BLaER1 treated with 17β-estradiol and CSF1 and Interleukin-3, amounts not matched to agents 10 nM and 100 nM (cell line): Measurements from ENCODE around the gene GRID2IP.
"Not testable (repeated sequence)": the region's sequence is repeated elsewhere in the genome, so short reads cannot be mapped to it uniquely, and the experiment has no call there.

Experiments
- H3K27ac ChIP-seq, 11 experiments: shearing (Covaris generic); formaldehyde crosslinking; 2 replicates each; pipeline ENCODE4 v1.8.1; 2022
- H3K27me3 ChIP-seq, 11 experiments: shearing (Covaris generic); formaldehyde crosslinking; 2 replicates each; pipeline ENCODE4 v1.8.1; 2022
- H3K36me3 ChIP-seq, 11 experiments: shearing (Covaris generic); formaldehyde crosslinking; 2 replicates each; pipeline ENCODE4 v1.8.1; 2022
- H3K4me1 ChIP-seq, 10 experiments: shearing (Covaris generic); formaldehyde crosslinking; 2 replicates each; pipeline ENCODE4 v1.8.1; 2022
- H3K4me2 ChIP-seq, 11 experiments: shearing (Covaris generic); formaldehyde crosslinking; 2 replicates each; pipeline ENCODE4 v1.8.1; 2022
- H3K4me3 ChIP-seq, 10 experiments: shearing (Covaris generic); formaldehyde crosslinking; 2 replicates each; pipeline ENCODE4 v1.8.1; 2022
- H3K9ac ChIP-seq, 11 experiments: shearing (Covaris generic); formaldehyde crosslinking; 2 replicates each; pipeline ENCODE4 v1.8.1; 2022
- H3K9me3 ChIP-seq, 11 experiments: shearing (Covaris generic); formaldehyde crosslinking; replicated peaks in 1 of 11; 2 replicates each; pipeline ENCODE4 v1.8.1; 2022
- H4K20me1 ChIP-seq, 11 experiments: shearing (Covaris generic); formaldehyde crosslinking; 2 replicates each; pipeline ENCODE4 v1.8.1; 2022
- Cebpa-rat ChIP-seq, 11 experiments: shearing (Covaris generic); IDR thresholded peaks; 2 replicates each; pipeline ENCODE4 v1.8.1; 2022

The GRID2IP gene

GRCh38 chr7:6579446-6579845 lies 28.2 kb upstream of the GRID2IP start:
- H3K27me3 ChIP-seq = no peaks in the 10 kb centered on the region
- H3K4me1 ChIP-seq = peaks cover 63 to 80% (median 76%) of the 10 kb centered on the region in 10 experiments
- no peak overlapping the region for H3K4me3 ChIP-seq
- peaks cover 0 to 13% (median 7%) of the 10 kb centered on the region in 11 experiments; a peak in 13 of 22 replicates for H3K9me3 ChIP-seq
- TF ChIP-seq Cebpa-rat (IDR thresholded peaks at IDR 0.05) = no peak
- peak overlapping the region in 4 of 11 experiments; percentile 18 to 42 (median 25); a peak in 5 of 22 replicates for H3K9ac ChIP-seq
- peak overlapping the region in 9 of 11 experiments; percentile 84 to 97 (median 86); a peak in 18 of 22 replicates for H3K4me2 ChIP-seq
- no peaks in the 10 kb centered on the region; a peak in 1 of 22 replicates for H4K20me1 ChIP-seq
- peak overlapping the region in 6 of 11 experiments; percentile 36 to 97 (median 68); a peak in 9 of 22 replicates for H3K27ac ChIP-seq
- peaks cover 13 to 22% (median 21%) of the 10 kb centered on the region in 11 experiments for H3K36me3 ChIP-seq

GRCh38 chr7:6578114-6579084 lies 27.1 kb upstream of the GRID2IP start:
- no peaks in the 10 kb centered on the region; a peak in 1 of 22 replicates for H4K20me1 ChIP-seq
- peak overlapping the region; percentile 56 to 79 (median 67) for H3K4me3 ChIP-seq
- H3K9me3 ChIP-seq = peaks cover 0 to 11% (median 7%) of the 10 kb centered on the region in 11 experiments; a peak in 13 of 22 replicates
- peak overlapping the region; percentile 84 to 95 (median 89); a peak in 18 of 22 replicates for H3K9ac ChIP-seq
- H3K4me2 ChIP-seq = peak overlapping the region; percentile 69 to 92 (median 85)
- H3K27me3 ChIP-seq = no peaks in the 10 kb centered on the region
- peak overlapping the region; percentile 88 to 97 (median 92); a peak in 21 of 22 replicates for H3K27ac ChIP-seq
- peaks cover 4 to 15% (median 11%) of the 10 kb centered on the region in 11 experiments; a peak in 21 of 22 replicates for H3K36me3 ChIP-seq
- TF ChIP-seq Cebpa-rat (IDR thresholded peaks at IDR 0.05) = no peak
- peaks cover 67 to 89% (median 86%) of the 10 kb centered on the region in 10 experiments for H3K4me1 ChIP-seq

DNA sequence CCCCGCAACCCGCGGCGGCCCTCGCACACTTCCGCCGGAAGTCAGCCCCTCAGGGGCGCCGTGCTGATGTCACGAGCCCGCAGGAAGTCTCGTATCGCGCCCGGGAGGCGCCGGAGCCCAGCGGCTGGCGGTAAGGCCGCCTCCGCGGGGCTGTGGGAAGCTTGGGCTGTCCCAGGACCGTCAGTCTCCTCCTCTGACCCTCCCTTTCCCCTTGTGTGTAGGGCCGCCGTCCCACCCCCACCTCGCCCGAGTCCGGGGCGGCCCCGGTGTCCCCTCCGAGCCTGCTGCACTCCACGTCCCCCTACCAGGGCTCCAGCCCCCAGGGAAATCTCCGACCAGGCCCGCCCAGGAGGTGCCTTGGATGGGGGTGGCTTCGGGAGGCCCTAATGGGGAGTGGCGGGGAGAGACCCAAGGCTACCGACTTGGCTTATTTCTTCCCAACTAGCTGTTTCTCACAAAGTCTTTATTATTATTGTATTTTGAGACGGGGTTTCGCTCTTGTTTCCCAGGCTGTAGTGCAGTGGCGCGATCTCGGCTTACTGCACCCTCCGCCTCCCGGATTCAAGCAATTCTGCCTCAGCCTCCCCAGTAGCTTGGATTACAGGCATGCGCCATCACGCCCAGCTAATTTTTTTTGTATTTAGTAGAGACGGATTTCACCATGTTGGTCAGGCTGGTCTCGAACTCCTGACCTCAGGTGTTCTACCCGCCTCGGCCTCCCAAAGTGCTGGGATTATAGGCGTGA lies 26.3 kb upstream of the GRID2IP start, which contains the start of gene ZDHHC4:
ZDHHC4 (plus strand) TSS at position 86 of the 745 bp plus-strand sequence. CDS start 3,108 bp downstream, outside the sequence.
- H3K9ac ChIP-seq = peak within 1 kb of the TSS; percentile 84 to 95 (median 89)
- H4K20me1 ChIP-seq = no peaks in the 10 kb centered on the region; a peak in 1 of 22 replicates
- peak within 1 kb of the TSS; percentile 88 to 97 (median 92) for H3K27ac ChIP-seq
- peaks cover 0 to 6% (median 2%) of the 10 kb centered on the region in 11 experiments; a peak in 14 of 22 replicates for H3K36me3 ChIP-seq
- peaks cover 0 to 3% (median 2%) of the 10 kb centered on the region in 11 experiments; a peak in 12 of 22 replicates for H3K9me3 ChIP-seq
- peaks cover 67 to 94% (median 92%) of the 10 kb centered on the region in 10 experiments for H3K4me1 ChIP-seq
- no peak for TF ChIP-seq Cebpa-rat (IDR thresholded peaks at IDR 0.05)
- H3K4me2 ChIP-seq = peak within 1 kb of the TSS; percentile 69 to 92 (median 85)
- H3K4me3 ChIP-seq = peak within 1 kb of the TSS; percentile 56 to 79 (median 67)
- H3K27me3 ChIP-seq = no peaks in the 10 kb centered on the region

DNA sequence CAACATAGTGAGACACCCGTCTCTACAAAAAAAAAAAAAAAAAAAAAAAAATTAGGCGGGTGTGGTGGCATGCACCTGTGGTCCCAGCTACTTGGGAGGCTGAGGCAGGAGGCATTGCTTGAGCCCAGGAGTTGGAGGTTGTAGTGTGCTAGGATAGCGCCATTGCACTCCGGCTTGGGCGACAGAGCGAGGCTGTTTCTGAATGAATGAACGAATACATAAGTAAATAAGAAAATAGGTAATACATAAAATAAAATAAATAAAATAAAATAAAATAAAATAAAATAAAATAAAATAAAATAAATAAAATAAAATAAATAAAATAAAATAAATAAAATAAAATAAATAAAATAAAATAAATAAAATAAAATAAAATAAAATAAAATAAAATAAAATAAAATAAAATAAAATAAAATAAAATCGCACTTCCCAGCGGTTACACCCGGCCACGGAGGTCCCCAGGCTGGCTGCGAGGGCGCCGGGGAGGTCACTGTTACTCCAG lies 25.7 kb upstream of the GRID2IP start:
- H3K9me3 ChIP-seq, H3K36me3 ChIP-seq, H3K27me3 ChIP-seq, H4K20me1 ChIP-seq: not testable (repeated sequence)
- Histone ChIP-seq H3K9ac (peak overlapping the region; percentile 84 to 95 (median 89)), H3K4me2 (peak overlapping the region; percentile 69 to 92 (median 85)), H3K4me3 (peak overlapping the region; percentile 56 to 79 (median 67)), H3K27ac (peak overlapping the region; percentile 88 to 97 (median 92)), H3K4me1 (peaks cover 65 to 94% (median 92%) of the 10 kb centered on the region in 10 experiments)

GRCh38 chr7:6576024-6576866 lies 25.0 kb upstream of the GRID2IP start:
- peak overlapping the region in 9 of 10 experiments; percentile 56 to 79 (median 67); a peak in 15 of 20 replicates for H3K4me3 ChIP-seq
- TF ChIP-seq Cebpa-rat (IDR thresholded peaks at IDR 0.05) = no peak
- H3K9ac ChIP-seq = peak overlapping the region in 9 of 11 experiments; percentile 21 to 95 (median 90); a peak in 13 of 22 replicates
- H3K4me2 ChIP-seq = peak overlapping the region; percentile 54 to 92 (median 85)
- no peaks in the 10 kb centered on the region for H3K27me3 ChIP-seq
- no peaks in the 10 kb centered on the region for H3K9me3 ChIP-seq
- no peaks in the 10 kb centered on the region; a peak in 1 of 22 replicates for H4K20me1 ChIP-seq
- H3K27ac ChIP-seq = peak overlapping the region in 10 of 11 experiments; percentile 36 to 97 (median 92); a peak in 20 of 22 replicates
- 0 out of 22 replicates have a peak, but pooled peaks cover 0 to 4% (median 0%) of the 10 kb centered on the region in 11 experiments for H3K36me3 ChIP-seq
- peaks cover 58 to 94% (median 92%) of the 10 kb centered on the region in 10 experiments for H3K4me1 ChIP-seq

DNA sequence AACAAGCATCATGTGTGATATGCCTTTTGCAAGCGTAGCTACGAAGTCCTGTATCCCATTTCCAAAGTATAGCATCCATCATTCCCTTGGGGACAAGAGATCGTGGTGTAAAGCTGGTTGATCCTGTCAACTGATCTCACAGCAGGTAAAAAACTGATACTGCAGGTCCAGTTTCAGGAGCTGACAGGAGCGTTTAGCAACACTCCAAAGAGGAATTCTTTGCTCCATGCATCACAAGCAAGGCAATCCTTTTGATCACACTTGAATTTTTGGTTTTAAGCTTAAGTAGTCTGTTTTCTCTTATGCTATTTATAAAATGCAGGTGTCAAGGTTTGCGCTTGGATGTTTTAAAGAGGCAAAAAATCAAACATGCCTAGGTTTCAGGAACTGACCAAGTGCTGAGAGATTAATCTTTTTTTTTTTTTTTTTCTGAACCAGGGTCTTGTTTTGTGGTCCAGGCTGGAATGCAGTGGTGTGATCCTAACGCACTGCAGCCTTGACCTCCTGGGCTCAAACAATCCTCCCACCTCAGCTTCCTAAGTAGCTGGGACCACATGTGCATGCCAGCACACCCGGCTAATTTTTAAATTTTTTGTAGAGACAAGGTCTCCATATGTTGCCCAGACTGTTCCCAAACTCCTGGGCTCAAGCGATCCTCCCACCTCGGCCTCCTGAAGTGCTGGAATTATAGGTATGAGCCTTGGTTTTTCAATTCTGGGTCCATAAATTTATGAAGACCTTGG lies 24.2 kb upstream of the GRID2IP start:
- H3K4me1 ChIP-seq = peaks cover 50 to 87% (median 84%) of the 10 kb centered on the region in 10 experiments
- no peak for TF ChIP-seq Cebpa-rat (IDR thresholded peaks at IDR 0.05)
- H3K4me2 ChIP-seq = peak overlapping the region in 9 of 11 experiments; percentile 38 to 89 (median 81); a peak in 17 of 22 replicates
- peak overlapping the region in 4 of 11 experiments; percentile 21 to 92 (median 90); a peak in 5 of 22 replicates for H3K9ac ChIP-seq
- H4K20me1 ChIP-seq = no peaks in the 10 kb centered on the region; a peak in 1 of 22 replicates
- H3K4me3 ChIP-seq = no peak overlapping the region
- H3K36me3 ChIP-seq = no peaks in the 10 kb centered on the region
- H3K27ac ChIP-seq = peak overlapping the region in 7 of 11 experiments; percentile 36 to 94 (median 90); a peak in 8 of 22 replicates
- H3K9me3 ChIP-seq = no peaks in the 10 kb centered on the region
- H3K27me3 ChIP-seq = no peaks in the 10 kb centered on the region
